Lower leg skin (tissue), 4 donors: ENCODE results near the gene CHST12. TPM values are rescaled to one million over a fixed set of nuclear protein-coding genes. Genes with fewer than 3 reads are reported as not detected.
"Not testable (repeated sequence)": the region's sequence is repeated elsewhere in the genome, so short reads cannot be mapped to it uniquely, and the experiment has no call there.

Experiments used
- DNase-seq, 2 donors: peaks; one replicate each; pipeline ENCODE4 v3.0.0-alpha.2; 2019; ENCODE audit warnings: low spot score in 2 of 2
- H3K4me3 ChIP-seq: fragments of 200-600 bp; sonication (generic); 2 replicates; pipeline ENCODE4 v1.5.1; 2017; ENCODE audit warnings: mild to moderate bottlenecking, low read depth; ENCODE audit not compliant: poor library complexity, severe bottlenecking
- CTCF ChIP-seq, 3 donors: fragments of 450-650 bp; IDR thresholded peaks; one replicate each; pipeline ENCODE4 v1.5.1; 2016; ENCODE audit warnings: antibody characterized with exemption in 3 of 3, mild to moderate bottlenecking in 3 of 3, moderate library complexity in 2 of 3
- POLR2A ChIP-seq, 2 donors: fragments of 450-650 bp; IDR thresholded peaks; one replicate each; pipeline ENCODE4 v1.6.1; 2016 to 2017; ENCODE audit warnings: antibody characterized with exemption in 2 of 2, mild to moderate bottlenecking in 1 of 2, moderate library complexity in 1 of 2
- WGBS, 2 donors: methylation state at CpG; one replicate each; pipeline ENCODE4 v1.1.5; 2018; 5-methylcytosine and 5-hydroxymethylcytosine counted together
- intact Hi-C: fragments of 100-400 bp; cut with DNase I; formaldehyde crosslinking; loops from one replicate; pipeline ENCODE4 v1.15.0; 2023; ENCODE audit warnings: low total_unique reads
- total RNA-seq, 4 donors: library from RNA; depleted of rRNA; stranded (reverse); fragments of >200 nt; gene quantifications; one replicate each; pipeline ENCODE4 v1.1.0, GENCODE V29; 2016

CHST12 gene
- total RNA-seq, 4 donors from 2014 or later = 23.7 to 34.3 (median 26.8) TPM

GRCh38 chr7:2466675-2467074 is 63.3 kb downstream of the CHST12 start:
- 92 to 93% methylated on average over 10 of the region's 10 CpGs for WGBS, 2 donors
- no peak overlapping the region for H3K4me3 ChIP-seq
- intact Hi-C loops = no loop called here
- no peak for DNase-seq
- TF ChIP-seq POLR2A (IDR thresholded peaks at IDR 0.05) = no peak
- TF ChIP-seq CTCF (IDR thresholded peaks at IDR 0.05) = no peak

DNA sequence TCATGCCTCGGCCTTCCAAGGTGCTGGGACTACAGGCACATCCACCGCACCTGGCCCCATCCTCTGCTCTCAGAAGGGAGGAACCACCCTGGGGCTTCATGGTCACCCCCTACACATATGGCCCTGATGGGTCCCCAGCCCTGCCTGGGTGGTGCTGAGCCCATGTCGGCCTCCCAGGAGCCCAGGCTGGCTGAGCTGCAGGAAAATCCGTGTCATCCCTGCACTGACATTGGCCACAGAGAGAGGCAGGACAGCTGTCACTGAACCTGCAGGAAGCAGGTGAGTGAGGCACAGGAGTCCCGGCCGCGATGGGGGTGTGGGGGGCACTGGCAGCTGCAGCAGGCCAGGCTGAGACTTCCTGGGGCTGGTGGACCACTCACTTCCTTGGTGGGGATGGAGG is 64.8 kb downstream of the CHST12 start:
- H3K4me3 ChIP-seq = no peak overlapping the region
- TF ChIP-seq CTCF (IDR thresholded peaks at IDR 0.05) = no peak
- no peak for TF ChIP-seq POLR2A (IDR thresholded peaks at IDR 0.05)
- DNase-seq = no peak
- WGBS, 2 donors = 73 to 81% methylated on average over 7 of the region's 7 CpGs
- intact Hi-C loops = no loop called here

DNA sequence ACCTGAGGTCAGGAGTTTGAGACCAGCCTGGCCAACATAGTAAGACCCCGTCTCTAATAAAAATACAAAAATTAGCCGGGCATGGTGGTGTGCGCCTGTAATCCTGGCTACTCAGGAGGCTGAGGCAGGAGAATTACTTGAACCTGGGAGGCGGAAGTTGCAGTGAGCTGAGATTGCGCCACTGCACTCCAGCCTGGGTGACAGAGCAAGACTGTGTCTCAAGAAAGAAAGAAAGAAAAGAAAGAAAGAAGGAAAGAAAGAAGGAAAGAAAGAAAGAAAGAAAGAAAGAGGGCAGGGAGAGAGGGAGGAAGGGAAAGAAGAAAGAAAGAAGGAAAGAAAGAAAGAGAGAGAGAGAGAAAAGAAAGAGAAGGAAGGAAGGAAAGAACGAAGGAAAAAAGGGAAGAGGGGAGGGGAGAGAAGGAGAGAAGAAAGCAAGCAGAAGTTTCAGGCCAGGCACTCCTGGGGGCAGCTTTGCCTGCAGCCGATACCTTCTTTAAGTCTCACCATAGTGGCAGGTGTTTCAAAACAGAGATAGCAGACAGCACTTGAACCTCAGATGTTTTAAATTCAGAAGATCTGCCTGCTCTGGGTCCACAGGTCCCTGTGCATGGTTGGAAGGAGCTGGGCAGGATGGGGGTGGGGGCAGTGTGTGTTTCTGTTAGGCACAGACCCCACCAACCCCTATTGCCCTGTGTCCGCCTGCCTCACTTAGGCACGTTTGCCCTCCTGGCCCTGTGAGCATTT is 66.2 kb downstream of the CHST12 start:
- WGBS, 2 donors = 86% methylated on average over 9 of the region's 9 CpGs
- intact Hi-C loops = loop anchor here (10.0 kb wide), 1 partner anchor 895 kb away; the partner anchor contains the start of gene PSMG3
- not testable (repeated sequence) for DNase-seq, H3K4me3 ChIP-seq

DNA sequence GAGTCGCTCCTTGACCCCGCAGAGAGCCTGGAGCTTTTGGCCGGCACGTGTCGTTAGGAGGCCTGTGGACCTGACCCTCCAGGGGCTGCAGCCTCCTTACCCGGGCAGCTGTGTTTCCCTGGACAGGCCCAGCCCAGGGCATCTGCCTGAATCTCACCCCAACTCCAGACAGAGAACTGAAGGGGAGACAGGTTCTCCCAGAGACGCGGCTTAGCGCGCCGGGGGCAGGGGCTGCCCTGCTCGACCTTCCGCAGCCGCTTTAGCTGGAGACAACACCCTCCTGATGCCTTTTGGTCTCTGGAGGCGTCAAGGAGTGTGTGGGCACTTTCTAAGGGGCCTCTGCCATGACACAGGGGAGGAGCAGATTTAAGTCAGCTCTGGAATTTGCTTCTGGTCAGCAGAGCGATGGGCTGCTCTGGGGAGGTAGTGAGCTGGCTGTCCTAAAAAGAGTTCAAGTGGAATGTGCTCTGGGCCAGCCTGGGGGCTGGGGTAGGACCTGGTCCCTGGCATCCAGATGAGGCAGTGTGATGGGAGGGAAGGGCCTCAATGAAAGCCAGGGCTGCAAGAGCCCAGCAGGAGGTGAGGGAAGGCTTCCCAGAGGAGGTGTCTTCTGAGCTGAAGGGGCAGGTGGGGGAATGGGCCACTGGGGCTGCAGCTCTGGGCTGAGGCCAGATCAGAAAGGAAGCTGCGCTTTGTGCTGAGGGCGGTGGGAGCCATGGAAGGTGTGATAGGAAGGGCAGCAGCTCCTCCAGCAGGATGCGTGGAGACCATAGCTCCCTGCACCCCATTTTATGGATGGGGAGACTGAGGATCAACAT is 67.0 kb downstream of the CHST12 start:
- H3K4me3 ChIP-seq = no peak overlapping the region
- WGBS, 2 donors = 92 to 94% methylated on average over 13 to 14 of the region's 19 CpGs
- no peak for TF ChIP-seq POLR2A (IDR thresholded peaks at IDR 0.05)
- no peak for TF ChIP-seq CTCF (IDR thresholded peaks at IDR 0.05)
- intact Hi-C loops = loop anchor here (10.0 kb wide), 1 partner anchor 896 kb away; the partner anchor contains the start of gene PSMG3
- DNase-seq = no peak

GRCh38 chr7:2471022-2471329 is 67.6 kb downstream of the CHST12 start:
- WGBS, 2 donors = 28 to 43% methylated on average over 5 of the region's 5 CpGs
- intact Hi-C loops = loop anchor here (10.0 kb wide), 1 partner anchor 896 kb away; the partner anchor contains the start of gene PSMG3

More at GRCh38 chr7:2471022-2471329, 67.6 kb downstream of the CHST12 start:
- TF ChIP-seq CTCF (IDR thresholded peaks at IDR 0.05) (no peak), POLR2A (IDR thresholded peaks at IDR 0.05) (no peak)
- H3K4me3 ChIP-seq = no peak overlapping the region
- no peak for DNase-seq
